OCI-LY3 (cell line): Measurements from ENCODE around the gene TMEM63A.
A peak's percentile ranks its signal among the peaks of the same experiment; 100 is the strongest.

Experiments
- H2AFZ ChIP-seq: fragments of 200-600, 300-600 bp; shearing (Covaris generic); 2 replicates; pipeline ENCODE4 v1.6.0; 2014; ENCODE audit warnings: antibody characterized with exemption, low read depth, low read length
- H3K27ac ChIP-seq: fragments of 200-600, 300-600 bp; sonication (generic); 2 replicates; pipeline ENCODE4 v1.5.1; 2014; ENCODE audit warnings: mild to moderate bottlenecking, low read length, moderate library complexity, mixed read lengths
- H3K27me3 ChIP-seq: fragments of 200-600, 300-600 bp; sonication (generic); 2 replicates; pipeline ENCODE4 v1.6.1; 2014; ENCODE audit warnings: low read depth, low read length, mixed read lengths
- H3K36me3 ChIP-seq: fragments of 200-600, 300-600 bp; sonication (generic); replicated peaks from 2 replicates; pipeline ENCODE3; 2014; ENCODE audit warnings: low read depth, low read length, mixed read lengths
- H3K4me1 ChIP-seq: fragments of 300-600, 200-600 bp; sonication (generic); 2 replicates; pipeline ENCODE4 v1.6.1; 2014; ENCODE audit warnings: low read length, mixed read lengths
- H3K4me2 ChIP-seq: fragments of 200-600, 300-600 bp; sonication (generic); 2 replicates; pipeline ENCODE4 v1.6.1; 2014; ENCODE audit warnings: low read length, mixed read lengths
- H3K4me3 ChIP-seq: fragments of 300-600, 200-600 bp; sonication (generic); 2 replicates; pipeline ENCODE4 v1.5.1; 2014; ENCODE audit warnings: antibody characterized with exemption, mild to moderate bottlenecking, low read length, moderate library complexity
- H3K79me2 ChIP-seq: fragments of 300-600, 200-600 bp; shearing (Covaris generic); 2 replicates; pipeline ENCODE4 v1.6.1; 2014; ENCODE audit warnings: mild to moderate bottlenecking, low read length, mixed read lengths
- H3K9ac ChIP-seq: fragments of 300-600, 200-600 bp; shearing (Covaris generic); 2 replicates; pipeline ENCODE4 v1.6.0; 2014; ENCODE audit warnings: mild to moderate bottlenecking, low read length, moderate library complexity
- H3K9me3 ChIP-seq: fragments of 200-600, 300-600 bp; shearing (Covaris generic); 2 replicates; pipeline ENCODE4 v1.6.1; 2014; ENCODE audit warnings: low read length, mixed read lengths; ENCODE audit not compliant: insufficient read depth
- H4K20me1 ChIP-seq: fragments of 200-600, 300-600 bp; sonication (generic); 2 replicates; pipeline ENCODE4 v1.6.1; 2016; ENCODE audit warnings: low read length, mixed read lengths; ENCODE audit not compliant: insufficient read depth
- CTCF ChIP-seq: fragments of 200-600, 300-600 bp; sonication (generic); IDR thresholded peaks from 2 replicates; pipeline ENCODE4 v1.5.1; 2014; ENCODE audit warnings: antibody characterized with exemption, low read length, low read depth
- EZH2phosphoT487 ChIP-seq: fragments of 200-600 bp; shearing (Covaris generic); IDR thresholded peaks from 2 replicates; pipeline ENCODE4 v1.6.1; 2018; ENCODE audit warnings: antibody characterized with exemption, mixed run types, low read depth

Gene TMEM63A

GRCh38 chr1:225852413-225853124 lies 29.6 kb downstream of the TMEM63A start:
- no peaks in the 10 kb centered on the region for H3K79me2 ChIP-seq
- H3K27ac ChIP-seq = peak overlapping the region; percentile 70
- H3K4me1 ChIP-seq = peaks cover 52% of the 10 kb centered on the region

GRCh38 chr1:225851805-225852204 lies 30.4 kb downstream of the TMEM63A start:
- Histone ChIP-seq H3K27ac (peak overlapping the region; percentile 70), H3K79me2 (no peaks in the 10 kb centered on the region), H3K36me3 (peaks cover 51% of the 10 kb centered on the region), H3K4me2 (peak overlapping the region; percentile 8), H3K9me3 (no peaks in the 10 kb centered on the region), H2AFZ (no peak overlapping the region), H3K4me3 (no peak overlapping the region), H3K27me3 (no peaks in the 10 kb centered on the region), H3K4me1 (peaks cover 60% of the 10 kb centered on the region), H3K9ac (peak overlapping the region; percentile 25; the same call in 1 of the 2 replicates), H4K20me1 (no peaks in the 10 kb centered on the region)
- TF ChIP-seq EZH2phosphoT487 (no peak), CTCF (no peak)

More at GRCh38 chr1:225852413-225853124, 29.6 kb downstream of the TMEM63A start:
- Histone ChIP-seq H3K4me2 (peak overlapping the region; percentile 8; the same call in 1 of the 2 replicates), H3K9ac (peak overlapping the region; percentile 25; the same call in 1 of the 2 replicates), H3K36me3 (peaks cover 50% of the 10 kb centered on the region), H3K27me3 (no peaks in the 10 kb centered on the region), H4K20me1 (no peaks in the 10 kb centered on the region), H2AFZ (no peak overlapping the region), H3K4me3 (no peak overlapping the region; the same call in 1 of the 2 replicates), H3K9me3 (no peaks in the 10 kb centered on the region)
- TF ChIP-seq EZH2phosphoT487 (no peak), CTCF (no peak)

- Histone ChIP-seq H3K79me2 (no peaks in the 10 kb centered on the region), H3K4me1 (peaks cover 70% of the 10 kb centered on the region), H3K9ac (no peak overlapping the region), H3K36me3 (peaks cover 49% of the 10 kb centered on the region), H3K27ac (peak overlapping the region; percentile 94), H4K20me1 (no peaks in the 10 kb centered on the region), H3K4me2 (no peak overlapping the region), H3K9me3 (no peaks in the 10 kb centered on the region), H3K4me3 (no peak overlapping the region), H2AFZ (no peak overlapping the region), H3K27me3 (no peaks in the 10 kb centered on the region)
- TF ChIP-seq CTCF = no peak
- no peak for TF ChIP-seq EZH2phosphoT487
Measured at GRCh38 chr1:225850370-225850769, 31.8 kb downstream of the TMEM63A start.

- no peaks in the 10 kb centered on the region for H3K79me2 ChIP-seq
- no peak overlapping the region for H3K4me2 ChIP-seq
- H3K4me3 ChIP-seq = no peak overlapping the region
- H3K27me3 ChIP-seq = no peaks in the 10 kb centered on the region
- H3K9ac ChIP-seq = no peak overlapping the region
- H3K4me1 ChIP-seq = peaks cover 70% of the 10 kb centered on the region
- H3K9me3 ChIP-seq = no peaks in the 10 kb centered on the region
- peaks cover 49% of the 10 kb centered on the region for H3K36me3 ChIP-seq
- H3K27ac ChIP-seq = peak overlapping the region; percentile 94
- TF ChIP-seq CTCF = no peak
- TF ChIP-seq EZH2phosphoT487 = no peak
- H2AFZ ChIP-seq = no peak overlapping the region
- H4K20me1 ChIP-seq = no peaks in the 10 kb centered on the region
Measured at GRCh38 chr1:225849925-225850324, 32.3 kb downstream of the TMEM63A start.
